GM12873 (cell line): ENCODE data around the gene PCDHGA1.
A peak's percentile ranks its signal among the peaks of the same experiment; 100 is the strongest.

Source experiments
- CTCF ChIP-seq: IDR thresholded peaks from 2 replicates; pipeline ENCODE4 v1.5.1; 2012; ENCODE audit warnings: low read depth, mild to moderate bottlenecking, moderate library complexity, low read length, control low read depth; ENCODE audit not compliant: insufficient read depth; ENCODE audit errors: missing control alignments

The PCDHGA1 gene

GRCh38 chr5:141512390-141512910 is 182.1 kb downstream of the PCDHGA1 start:
- TF ChIP-seq CTCF = peak; percentile 94

GRCh38 chr5:141512911-141513626 is 182.8 kb downstream of the PCDHGA1 start:
- TF ChIP-seq CTCF = no peak

- no peak for TF ChIP-seq CTCF
Measured at GRCh38 chr5:141513627-141514329, 183.5 kb downstream of the PCDHGA1 start.

GRCh38 chr5:141514330-141515133 is 184.2 kb downstream of the PCDHGA1 start:
- no peak for TF ChIP-seq CTCF

GRCh38 chr5:141515141-141515540 is 184.8 kb downstream of the PCDHGA1 start:
- TF ChIP-seq CTCF = no peak

- no peak for TF ChIP-seq CTCF
Measured at GRCh38 chr5:141515946-141516671, 185.8 kb downstream of the PCDHGA1 start.
